Subcutaneous abdominal adipose tissue (tissue), 5 donors: Measurements from ENCODE around the gene FAM3C.

ENCODE experiments used
- H3K27ac ChIP-seq: one replicate; pipeline ENCODE4 v1.7.0; 2013; ENCODE audit warnings: low read depth, mild to moderate bottlenecking, inconsistent platforms, low read length, moderate library complexity
- H3K27me3 ChIP-seq, 5 donors: one replicate each; pipeline ENCODE4 v1.7.0; 2013; ENCODE audit warnings: low read length in 5 of 5, inconsistent platforms in 1 of 5; ENCODE audit not compliant: control insufficient read depth in 5 of 5, insufficient read depth in 4 of 5
- H3K36me3 ChIP-seq, 5 donors: one replicate each; pipeline ENCODE4 v1.7.0; 2013; ENCODE audit warnings: low read length in 5 of 5; ENCODE audit not compliant: control insufficient read depth in 5 of 5, insufficient read depth in 5 of 5
- H3K4me1 ChIP-seq, 5 donors: one replicate each; pipeline ENCODE4 v1.7.0; 2013; ENCODE audit warnings: low read length in 5 of 5, mild to moderate bottlenecking in 3 of 5, moderate library complexity in 1 of 5; ENCODE audit not compliant: control insufficient read depth in 5 of 5, insufficient read depth in 5 of 5
- H3K4me3 ChIP-seq, 5 donors: one replicate each; pipeline ENCODE4 v1.7.0; 2013; ENCODE audit warnings: low read length in 5 of 5, low read depth in 1 of 5
- H3K9ac ChIP-seq, 5 donors: one replicate each; pipeline ENCODE4 v1.7.0; 2013; ENCODE audit warnings: low read length in 5 of 5, mild to moderate bottlenecking in 4 of 5, moderate library complexity in 3 of 5
- H3K9me3 ChIP-seq, 5 donors: one replicate each; pipeline ENCODE4 v1.7.0; 2013; ENCODE audit warnings: low read length in 5 of 5; ENCODE audit not compliant: control insufficient read depth in 5 of 5
- donor health status: healthy.
- donor health status: healthy.
- donor health status: healthy.
- donor health status: healthy.
- donor health status: healthy.

The FAM3C gene

DNA sequence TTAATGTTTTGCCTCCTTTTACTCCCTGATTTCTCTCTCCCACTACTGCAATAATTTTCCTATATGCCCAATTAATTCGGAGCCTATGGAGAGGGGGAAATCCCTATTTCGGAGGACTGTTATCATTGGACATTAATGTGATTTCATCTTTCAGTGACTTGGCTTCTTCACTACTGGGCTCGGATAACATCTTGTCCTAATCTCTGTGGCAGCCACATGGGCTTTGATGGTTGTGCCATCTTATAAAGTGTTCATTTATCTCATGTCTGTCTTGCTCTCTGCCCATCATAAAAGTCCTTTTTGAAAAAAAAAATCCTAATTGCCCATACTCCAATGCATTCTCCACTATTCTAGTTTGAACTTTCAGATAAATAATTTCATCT is 15.5 kb upstream of the FAM3C start:
- H3K9me3 ChIP-seq: no peaks in the 10 kb centered on the region
- no peaks in the 10 kb centered on the region for H3K27me3 ChIP-seq
- H3K27ac ChIP-seq: no peak overlapping the region
- no peaks in the 10 kb centered on the region for H3K36me3 ChIP-seq
- peaks cover 0 to 3% (median 0%) of the 10 kb centered on the region in 5 donors for H3K4me1 ChIP-seq
- H3K9ac ChIP-seq: no peak overlapping the region
- no peak overlapping the region for H3K4me3 ChIP-seq

DNA sequence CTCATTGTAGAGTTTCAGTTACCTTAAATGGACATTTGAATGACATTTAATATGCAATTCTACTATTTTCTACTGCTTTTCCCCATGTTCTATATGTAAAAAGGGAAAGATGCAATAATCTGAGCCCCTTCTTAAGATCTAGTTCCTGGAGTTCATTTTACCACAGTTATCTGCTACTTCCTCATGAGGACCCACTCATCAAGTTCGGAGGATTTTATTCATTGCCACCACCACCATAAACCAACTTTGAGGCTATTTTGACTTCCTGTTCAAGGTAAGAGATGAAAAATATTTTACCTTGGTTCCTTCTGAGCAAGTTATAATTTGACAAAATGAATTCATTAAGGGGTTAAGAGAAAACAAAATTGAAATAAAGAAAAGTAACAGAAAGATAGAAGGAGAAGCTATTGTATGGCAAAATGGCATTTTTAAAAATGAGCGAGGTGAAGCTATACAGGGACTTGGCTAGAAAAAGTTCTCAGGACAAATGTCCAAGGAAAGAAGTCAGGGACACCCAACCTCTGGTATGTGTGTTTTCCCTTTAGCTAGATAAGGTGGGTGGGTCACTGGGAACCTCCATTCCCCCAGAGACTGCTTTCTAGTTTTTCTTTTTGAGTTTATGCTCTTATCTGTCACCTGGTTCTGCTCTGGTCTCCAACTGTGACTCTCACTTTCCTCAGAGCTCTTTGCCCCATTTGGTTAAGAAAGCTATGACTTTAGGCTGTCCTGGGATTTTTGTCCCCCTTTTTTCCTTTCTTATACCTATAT is 14.9 kb upstream of the FAM3C start:
- H3K27ac ChIP-seq: no peak overlapping the region
- no peaks in the 10 kb centered on the region for H3K27me3 ChIP-seq
- H3K4me1 ChIP-seq: no peaks in the 10 kb centered on the region
- no peak overlapping the region for H3K9ac ChIP-seq
- no peak overlapping the region for H3K4me3 ChIP-seq
- H3K9me3 ChIP-seq: no peaks in the 10 kb centered on the region
- no peaks in the 10 kb centered on the region for H3K36me3 ChIP-seq

DNA sequence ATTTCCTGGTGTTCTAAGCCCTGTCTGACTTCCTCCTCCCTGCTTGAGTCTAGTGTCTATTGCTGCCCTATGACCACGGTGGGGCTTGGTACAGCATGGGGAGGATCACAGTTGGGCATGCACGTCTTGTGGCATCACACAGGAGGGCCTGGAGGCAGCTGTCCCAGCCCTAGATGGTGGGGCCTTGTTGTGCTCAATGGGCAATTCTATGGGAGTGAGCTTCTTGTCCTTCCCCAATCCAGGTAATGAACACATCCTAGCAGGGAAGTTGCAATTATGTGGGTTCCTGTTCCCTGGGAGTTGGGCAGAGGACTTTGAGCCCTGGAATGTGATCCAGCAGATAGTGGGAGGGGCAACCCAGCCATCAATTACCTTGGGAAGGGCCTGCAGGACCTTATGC is 10.8 kb upstream of the FAM3C start:
- no peaks in the 10 kb centered on the region for H3K27me3 ChIP-seq
- no peaks in the 10 kb centered on the region for H3K36me3 ChIP-seq
- no peaks in the 10 kb centered on the region for H3K4me1 ChIP-seq
- H3K9me3 ChIP-seq: no peaks in the 10 kb centered on the region
- H3K27ac ChIP-seq: no peak overlapping the region
- no peak overlapping the region for H3K4me3 ChIP-seq
- no peak overlapping the region for H3K9ac ChIP-seq

DNA sequence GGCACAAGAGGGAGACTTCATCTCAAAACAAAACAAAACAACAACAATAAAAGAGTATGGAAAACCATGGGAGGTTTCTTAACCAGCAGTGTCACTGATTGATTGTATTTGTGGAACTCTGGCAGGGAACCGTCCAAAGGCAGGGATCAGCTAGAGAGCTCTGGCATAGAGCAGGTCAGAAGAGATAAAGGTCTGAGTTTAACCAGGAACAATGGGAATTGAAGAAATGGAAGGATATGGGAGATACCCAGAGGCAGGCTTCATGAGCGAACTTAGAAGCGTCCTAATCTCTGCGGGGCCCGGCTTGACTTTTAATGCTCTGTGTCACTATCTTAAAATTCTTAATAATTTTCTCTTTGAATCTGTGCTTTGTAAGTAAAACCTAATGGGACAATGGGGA is 10.4 kb upstream of the FAM3C start:
- Histone ChIP-seq H3K27ac (no peak overlapping the region), H3K36me3 (no peaks in the 10 kb centered on the region), H3K9ac (no peak overlapping the region), H3K9me3 (no peaks in the 10 kb centered on the region), H3K4me1 (no peaks in the 10 kb centered on the region), H3K27me3 (no peaks in the 10 kb centered on the region), H3K4me3 (no peak overlapping the region)

DNA sequence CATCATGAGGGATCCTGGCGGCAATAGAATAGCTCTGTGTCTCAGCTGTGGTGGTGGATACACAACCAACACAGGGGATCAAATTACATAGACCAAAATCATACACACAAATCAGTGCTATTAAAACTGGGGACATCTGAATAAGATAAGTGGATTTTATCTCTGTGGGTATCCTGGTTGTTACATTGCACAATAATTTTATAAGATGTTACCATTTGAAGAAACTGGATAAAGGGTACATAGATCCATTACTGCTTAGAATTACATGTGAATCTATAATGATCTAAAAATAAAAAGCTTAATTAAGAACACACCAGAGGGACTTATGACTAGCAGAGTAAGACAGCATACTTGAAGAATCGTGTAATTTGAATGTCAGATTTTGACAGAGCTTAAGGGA is 8.2 kb upstream of the FAM3C start:
- no peak overlapping the region for H3K27ac ChIP-seq
- H3K36me3 ChIP-seq: no peaks in the 10 kb centered on the region
- no peak overlapping the region for H3K9ac ChIP-seq
- no peaks in the 10 kb centered on the region for H3K9me3 ChIP-seq
- H3K4me3 ChIP-seq: no peak overlapping the region
- no peaks in the 10 kb centered on the region for H3K27me3 ChIP-seq
- no peaks in the 10 kb centered on the region for H3K4me1 ChIP-seq

DNA sequence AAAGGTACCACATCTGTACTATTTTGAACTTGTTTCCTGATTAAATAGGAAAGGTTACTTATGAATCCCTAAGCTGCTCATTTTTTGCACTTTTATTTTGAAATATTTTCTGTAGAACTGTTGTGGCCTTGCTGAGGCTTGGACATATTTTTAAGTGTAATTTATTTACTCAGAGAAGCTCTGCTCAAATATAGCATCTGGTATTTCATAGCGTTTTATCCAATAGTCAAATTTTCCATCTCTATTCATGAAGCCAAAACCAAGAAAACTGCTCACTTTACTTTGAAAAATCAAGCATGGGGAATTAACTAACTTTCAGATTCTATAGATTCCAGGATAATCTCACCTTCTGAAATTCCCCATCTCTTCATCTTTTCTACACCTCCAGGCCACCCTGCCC is 6.6 kb upstream of the FAM3C start:
- Histone ChIP-seq H3K27ac (no peak overlapping the region), H3K4me1 (no peaks in the 10 kb centered on the region), H3K27me3 (no peaks in the 10 kb centered on the region), H3K4me3 (no peak overlapping the region), H3K36me3 (no peaks in the 10 kb centered on the region), H3K9ac (no peak overlapping the region), H3K9me3 (no peaks in the 10 kb centered on the region)

DNA sequence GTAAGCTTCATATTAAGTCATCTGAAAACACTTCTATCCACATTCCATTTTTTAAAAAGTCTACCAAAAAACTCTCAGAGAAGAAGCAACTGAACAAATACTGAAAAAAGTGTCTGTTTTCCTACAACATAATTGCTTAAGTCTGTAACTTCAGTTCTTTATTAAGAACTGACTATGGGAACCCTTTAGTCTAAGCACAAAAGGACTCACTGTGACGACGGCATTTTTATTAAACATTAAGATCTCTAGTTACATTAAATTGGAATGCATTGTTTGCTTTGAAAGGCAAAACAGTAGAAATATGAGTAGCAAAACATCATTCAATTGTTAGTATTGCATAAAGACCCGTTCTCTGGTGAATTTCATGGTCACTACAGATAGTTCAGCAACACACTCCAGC is 5.8 kb upstream of the FAM3C start:
- no peak overlapping the region for H3K9ac ChIP-seq
- no peak overlapping the region for H3K4me3 ChIP-seq
- H3K9me3 ChIP-seq: no peaks in the 10 kb centered on the region
- no peak overlapping the region for H3K27ac ChIP-seq
- no peaks in the 10 kb centered on the region for H3K36me3 ChIP-seq
- H3K27me3 ChIP-seq: no peaks in the 10 kb centered on the region
- H3K4me1 ChIP-seq: no peaks in the 10 kb centered on the region

DNA sequence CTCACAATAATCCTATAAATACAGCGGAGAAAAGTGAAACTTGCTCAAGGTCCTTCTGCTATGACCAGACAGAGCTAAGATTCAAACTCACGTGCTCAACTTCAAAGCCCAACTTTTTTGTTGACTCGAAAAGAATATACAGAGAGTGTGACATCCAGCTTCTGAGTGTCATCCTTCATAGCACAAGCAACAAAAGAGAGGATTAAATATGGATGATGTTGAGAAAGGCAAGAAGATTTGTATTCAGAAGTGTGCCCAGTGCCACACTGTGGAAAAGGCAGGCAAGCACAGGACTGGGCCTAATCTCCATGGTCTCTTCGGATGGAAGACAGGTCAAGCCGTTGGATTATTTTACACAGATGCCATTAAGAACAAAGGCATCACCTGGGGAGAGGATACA is 2.1 kb upstream of the FAM3C start:
- no peak overlapping the region for H3K4me3 ChIP-seq
- no peaks in the 10 kb centered on the region for H3K9me3 ChIP-seq
- no peaks in the 10 kb centered on the region for H3K27me3 ChIP-seq
- H3K9ac ChIP-seq: no peak overlapping the region
- H3K4me1 ChIP-seq: peaks cover 0 to 10% (median 6%) of the 10 kb centered on the region in 5 donors
- H3K27ac ChIP-seq: no peak overlapping the region
- no peaks in the 10 kb centered on the region for H3K36me3 ChIP-seq

DNA sequence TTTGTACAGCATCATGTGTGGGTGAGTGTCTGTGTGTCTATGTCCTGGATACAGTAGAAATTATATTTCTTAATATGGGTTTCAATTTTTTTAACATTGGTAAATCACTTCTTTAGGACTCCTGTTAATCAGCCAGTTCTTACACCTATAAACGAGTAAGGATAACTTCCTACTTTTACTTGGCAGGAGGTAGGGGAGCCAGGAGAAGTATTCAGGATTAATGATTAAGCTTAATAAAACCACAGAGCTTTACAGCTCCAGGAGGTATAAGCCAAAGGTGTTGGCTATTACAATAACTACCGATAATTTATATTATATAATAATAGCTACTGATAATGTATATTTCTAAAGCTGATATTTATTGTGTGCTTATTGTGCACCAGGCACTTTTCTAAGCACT is 1.7 kb upstream of the FAM3C start:
- Histone ChIP-seq H3K27me3 (no peaks in the 10 kb centered on the region), H3K4me1 (peaks cover 0 to 10% (median 6%) of the 10 kb centered on the region in 5 donors), H3K36me3 (no peaks in the 10 kb centered on the region), H3K27ac (no peak overlapping the region), H3K9me3 (no peaks in the 10 kb centered on the region), H3K4me3 (no peak overlapping the region), H3K9ac (no peak overlapping the region)

DNA sequence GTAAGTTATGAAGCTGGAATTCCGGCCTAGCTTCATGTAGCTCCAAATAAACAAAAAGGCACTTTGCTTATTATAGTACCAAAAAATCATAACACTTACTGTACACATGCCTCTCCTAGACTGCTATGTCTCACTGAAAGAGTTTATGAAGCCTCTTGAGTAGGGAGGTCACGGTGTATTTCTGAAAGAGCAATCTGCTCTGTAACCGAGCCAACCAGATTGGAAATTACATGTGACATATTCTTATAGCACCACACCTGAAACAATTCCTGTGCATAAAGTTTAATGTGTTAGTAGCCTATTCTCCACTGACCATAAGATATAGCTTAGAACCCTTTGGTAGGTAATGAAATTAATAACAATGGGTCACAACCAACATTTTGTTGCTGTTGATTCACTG is 1.3 kb upstream of the FAM3C start:
- Histone ChIP-seq H3K36me3 (peaks cover 0 to 2% (median 0%) of the 10 kb centered on the region in 5 donors), H3K27ac (no peak overlapping the region), H3K4me3 (no peak overlapping the region), H3K9ac (no peak overlapping the region), H3K27me3 (no peaks in the 10 kb centered on the region), H3K9me3 (no peaks in the 10 kb centered on the region), H3K4me1 (peaks cover 0 to 10% (median 6%) of the 10 kb centered on the region in 5 donors)
